IPS-15b (cell line): ENCODE results near the gene EML1.
"Not testable (repeated sequence)": the region's sequence is repeated elsewhere in the genome, so short reads cannot be mapped to it uniquely, and the experiment has no call there.

Experiments
- H3K27me3 ChIP-seq: one replicate; pipeline ENCODE4 v1.6.1; 2013; ENCODE audit warnings: low read length; ENCODE audit not compliant: control insufficient read depth, insufficient read depth
- H3K36me3 ChIP-seq: one replicate; pipeline ENCODE4 v1.6.1; 2013; ENCODE audit warnings: low read length; ENCODE audit not compliant: control insufficient read depth, insufficient read depth
- H3K4me1 ChIP-seq: one replicate; pipeline ENCODE4 v1.6.1; 2013; ENCODE audit warnings: mild to moderate bottlenecking, low read length; ENCODE audit not compliant: control insufficient read depth, insufficient read depth
- H3K4me3 ChIP-seq: one replicate; pipeline ENCODE4 v1.5.1; 2013; ENCODE audit warnings: low read depth, low read length
- H3K9ac ChIP-seq: one replicate; pipeline ENCODE4 v1.6.1; 2013; ENCODE audit warnings: low read depth, mild to moderate bottlenecking, low read length
- H3K9me3 ChIP-seq: one replicate; pipeline ENCODE4 v1.6.1; 2013; ENCODE audit warnings: mild to moderate bottlenecking, low read length; ENCODE audit not compliant: control insufficient read depth, insufficient read depth

Gene EML1

DNA sequence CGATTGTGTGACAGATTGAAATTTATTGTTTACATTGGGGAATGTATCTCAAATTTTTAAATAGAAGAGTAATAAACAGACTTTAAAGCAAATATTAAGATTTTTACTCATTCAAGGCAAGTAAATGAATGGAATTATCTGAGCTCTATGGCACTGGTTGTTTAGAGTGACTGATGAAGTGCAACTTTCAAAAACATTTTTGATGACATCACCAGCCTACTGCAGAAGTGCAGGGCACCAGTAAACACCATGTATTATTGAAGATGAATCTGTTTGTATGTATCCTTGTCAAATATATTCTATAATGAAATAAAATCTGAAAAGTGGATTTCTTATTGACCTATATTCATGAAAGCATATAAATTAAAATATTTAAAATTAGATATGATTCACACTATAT lies 148.0 kb downstream of the EML1 start:
- Histone ChIP-seq H3K9me3 (no peaks in the 10 kb centered on the region), H3K4me3 (no peak overlapping the region), H3K27me3 (no peaks in the 10 kb centered on the region), H3K36me3 (peaks cover 10% of the 10 kb centered on the region), H3K9ac (no peak overlapping the region), H3K4me1 (no peaks in the 10 kb centered on the region)

- Histone ChIP-seq H3K36me3 (peaks cover 4% of the 10 kb centered on the region), H3K4me3 (no peak overlapping the region), H3K27me3 (no peaks in the 10 kb centered on the region), H3K9me3 (no peaks in the 10 kb centered on the region), H3K4me1 (no peaks in the 10 kb centered on the region), H3K9ac (no peak overlapping the region)
Observed at GRCh38 chr14:99943620-99944019, 150.4 kb downstream of the EML1 start.

- no peaks in the 10 kb centered on the region for H3K27me3 ChIP-seq
- H3K4me3 ChIP-seq, result no peak overlapping the region
- H3K4me1 ChIP-seq, result no peaks in the 10 kb centered on the region
- H3K9me3 ChIP-seq, result no peaks in the 10 kb centered on the region
- H3K9ac ChIP-seq, result no peak overlapping the region
- peaks cover 4% of the 10 kb centered on the region for H3K36me3 ChIP-seq
Observed at GRCh38 chr14:99944241-99944651, 151.0 kb downstream of the EML1 start.

- Histone ChIP-seq H3K36me3 (peaks cover 4% of the 10 kb centered on the region), H3K4me1 (peaks cover 8% of the 10 kb centered on the region), H3K4me3 (peak overlapping the region; percentile 60), H3K27me3 (no peaks in the 10 kb centered on the region), H3K9me3 (no peaks in the 10 kb centered on the region), H3K9ac (no peak overlapping the region)
Observed at GRCh38 chr14:99945732-99946651, 152.8 kb downstream of the EML1 start.

DNA sequence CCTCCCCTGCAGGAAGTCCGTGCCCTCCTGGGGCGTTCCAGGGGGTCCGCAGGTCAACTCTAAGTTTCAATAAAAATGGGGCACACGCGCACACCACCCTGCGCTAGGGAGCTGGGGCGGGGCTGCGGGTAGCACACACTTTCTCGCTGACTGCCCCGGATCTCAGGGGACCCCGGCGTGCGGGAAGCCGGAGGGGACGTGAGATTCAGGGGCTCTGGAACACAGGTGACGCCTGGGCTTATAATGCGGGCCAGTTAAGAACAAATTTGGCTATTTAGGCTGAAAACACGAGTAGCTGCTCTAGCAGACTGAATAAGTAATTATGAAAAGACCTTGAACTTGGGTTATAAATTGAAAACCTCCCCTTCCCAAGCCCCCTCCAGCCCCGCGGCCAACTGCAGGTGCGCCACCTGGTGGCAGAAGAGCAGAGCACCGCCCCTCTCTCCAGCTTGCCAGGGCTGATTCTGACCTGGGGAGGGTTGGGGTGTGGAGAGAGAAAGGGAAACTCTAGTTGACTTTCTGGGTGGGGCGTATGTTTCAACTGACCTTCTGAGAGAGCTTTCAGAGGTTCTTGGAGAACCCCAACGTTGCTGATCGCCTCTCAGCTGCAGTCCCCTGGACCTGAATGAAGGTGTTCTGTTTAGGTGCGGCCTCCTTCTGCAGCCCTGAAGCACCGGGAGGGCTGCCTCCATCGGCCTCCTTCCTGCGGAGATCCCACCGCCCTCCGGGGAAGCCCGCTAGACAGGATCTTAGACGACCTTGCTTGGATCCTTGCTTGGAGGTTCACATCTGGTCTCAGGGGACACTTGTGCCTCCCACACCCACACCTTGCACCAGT lies 153.7 kb downstream of the EML1 start:
- Histone ChIP-seq H3K36me3 (peaks cover 4% of the 10 kb centered on the region), H3K9ac (no peak overlapping the region), H3K4me1 (peaks cover 8% of the 10 kb centered on the region), H3K9me3 (no peaks in the 10 kb centered on the region), H3K4me3 (peak overlapping the region; percentile 60), H3K27me3 (no peaks in the 10 kb centered on the region)

GRCh38 chr14:99947695-99948094 lies 154.5 kb downstream of the EML1 start:
- Histone ChIP-seq H3K9ac (no peak overlapping the region), H3K4me1 (peaks cover 8% of the 10 kb centered on the region), H3K4me3 (no peak overlapping the region), H3K36me3 (peaks cover 4% of the 10 kb centered on the region), H3K27me3 (no peaks in the 10 kb centered on the region), H3K9me3 (no peaks in the 10 kb centered on the region)

GRCh38 chr14:99949011-99949732 lies 156.0 kb downstream of the EML1 start:
- not testable (repeated sequence) for H3K9ac ChIP-seq, H3K27me3 ChIP-seq, H3K9me3 ChIP-seq, H3K36me3 ChIP-seq, H3K4me1 ChIP-seq, H3K4me3 ChIP-seq

DNA sequence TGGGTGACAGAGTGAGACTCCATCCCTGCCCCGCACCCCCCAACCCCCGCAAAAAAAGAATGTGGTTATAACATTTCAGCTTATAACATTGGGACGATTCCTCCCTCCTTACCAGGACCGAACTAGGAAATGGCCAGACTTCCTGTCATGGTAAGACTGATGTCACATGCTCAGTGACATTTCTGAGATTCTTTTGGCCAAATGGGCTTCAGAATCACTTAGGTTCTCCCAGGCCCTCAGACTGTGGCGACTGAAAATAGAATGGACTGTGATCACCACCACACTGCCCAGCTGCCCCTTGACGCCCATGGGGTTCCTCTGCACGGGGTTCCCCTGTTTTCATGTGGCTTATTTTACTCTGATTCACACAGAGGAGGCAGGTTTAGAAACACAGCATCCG lies 157.0 kb downstream of the EML1 start:
- H3K4me1 ChIP-seq, result peaks cover 8% of the 10 kb centered on the region

GRCh38 chr14:99951085-99951484 lies 157.9 kb downstream of the EML1 start:
- no peak overlapping the region for H3K9ac ChIP-seq
- no peaks in the 10 kb centered on the region for H3K9me3 ChIP-seq
- no peaks in the 10 kb centered on the region for H3K36me3 ChIP-seq
- no peaks in the 10 kb centered on the region for H3K27me3 ChIP-seq
- H3K4me1 ChIP-seq, result peaks cover 8% of the 10 kb centered on the region
- H3K4me3 ChIP-seq, result no peak overlapping the region

More for the DNA sequence above, 157.0 kb downstream of the EML1 start:
- Histone ChIP-seq H3K27me3 (no peaks in the 10 kb centered on the region), H3K4me3 (no peak overlapping the region), H3K9me3 (no peaks in the 10 kb centered on the region), H3K36me3 (no peaks in the 10 kb centered on the region), H3K9ac (no peak overlapping the region)

DNA sequence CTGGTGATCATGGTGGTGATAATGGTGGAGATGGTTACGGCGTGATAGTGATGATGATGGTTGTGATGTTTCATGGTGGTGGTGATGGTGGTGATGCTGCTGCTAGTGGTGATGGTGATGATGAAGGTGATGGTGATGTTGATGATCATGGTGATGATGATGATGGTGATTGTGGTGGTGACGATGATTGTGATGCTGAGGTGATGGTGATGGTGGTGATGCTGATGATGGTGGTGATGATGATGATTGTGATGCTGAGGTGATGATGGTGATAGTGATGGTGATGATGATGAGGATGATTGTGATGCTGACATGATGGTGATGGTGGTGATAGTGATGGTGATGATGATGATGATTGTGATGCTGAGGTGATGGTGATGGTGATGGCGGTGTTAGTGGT lies 158.8 kb downstream of the EML1 start:
- Histone ChIP-seq H3K36me3 (no peaks in the 10 kb centered on the region), H3K4me3 (no peak overlapping the region), H3K9me3 (no peaks in the 10 kb centered on the region), H3K27me3 (no peaks in the 10 kb centered on the region), H3K4me1 (peaks cover 8% of the 10 kb centered on the region), H3K9ac (no peak overlapping the region)

DNA sequence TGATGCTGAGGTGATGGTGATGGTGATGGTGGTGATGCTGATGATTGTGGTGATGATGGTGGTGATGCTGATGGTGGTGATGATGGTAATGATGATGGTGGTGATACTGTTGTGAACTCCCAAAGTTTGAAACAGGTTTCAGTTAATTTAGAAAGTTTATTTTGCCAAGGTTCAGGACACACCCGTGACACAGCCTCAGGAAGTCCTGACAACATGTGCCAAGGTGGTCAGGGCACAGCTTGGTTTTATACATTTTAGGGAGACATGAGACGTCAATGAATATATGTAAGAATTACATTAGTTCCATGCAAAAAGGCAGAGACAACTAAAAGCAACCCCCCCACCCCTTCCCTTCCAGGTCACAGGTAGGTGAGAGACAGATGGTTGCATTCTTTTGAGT lies 159.2 kb downstream of the EML1 start:
- Histone ChIP-seq H3K4me1 (peaks cover 8% of the 10 kb centered on the region), H3K36me3 (no peaks in the 10 kb centered on the region), H3K4me3 (no peak overlapping the region), H3K9ac (no peak overlapping the region), H3K9me3 (no peaks in the 10 kb centered on the region), H3K27me3 (no peaks in the 10 kb centered on the region)
